Gastroesophageal sphincter (tissue), 3 donors: ENCODE results near the gene MIB2.

Experiments
- CTCF ChIP-seq, 4 experiments: fragments of 200-600 bp in 2 of 4; fragments of 450-650 bp in 2 of 4; sonication (generic) in 1 of 4; IDR thresholded peaks; one replicate each; pipeline ENCODE4 v1.5.1; 2017 to 2019; ENCODE audit warnings: antibody characterized with exemption in 4 of 4, mild to moderate bottlenecking in 2 of 4, moderate library complexity in 2 of 4
- EP300 ChIP-seq: sonication (generic); formaldehyde crosslinking; IDR thresholded peaks from one replicate; pipeline ENCODE4 v1.6.1; 2017; ENCODE audit warnings: antibody characterized with exemption, mild to moderate bottlenecking
- POLR2A ChIP-seq, 2 donors: fragments of 450-650 bp; IDR thresholded peaks; one replicate each; pipeline ENCODE4 v1.6.1; 2017; ENCODE audit warnings: antibody characterized with exemption in 2 of 2, mild to moderate bottlenecking in 2 of 2, moderate library complexity in 1 of 2
- POLR2AphosphoS5 ChIP-seq: sonication (generic); formaldehyde crosslinking; IDR thresholded peaks from one replicate; pipeline ENCODE4 v1.6.1; 2017; ENCODE audit warnings: antibody characterized with exemption

- TF ChIP-seq CTCF (IDR thresholded peaks at IDR 0.05) (no peak), POLR2A (IDR thresholded peaks at IDR 0.05) (no peak), POLR2AphosphoS5 (no peak), EP300 (no peak)
These were observed 6.1 kb downstream of the MIB2 start for GRCh38 chr1:1621173-1622009.
